Measurements from ENCODE around the gene ACTA2.

ACTA2 gene

GRCh38 chr10:88898727-88899126 is 53.8 kb downstream of the ACTA2 start:
- WGBS, 2 experiments: 94 to 95% methylated on average over 3 of the region's 3 CpGs

GRCh38 chr10:88896994-88897853 is 55.3 kb downstream of the ACTA2 start:
- H3K36me3 ChIP-seq (ENCODE audit: control insufficient read depth, insufficient read depth, low read length): no peaks in the 10 kb centered on the region
- H3K4me1 ChIP-seq (ENCODE audit: control insufficient read depth, insufficient read depth, low read length): peaks cover 6% of the 10 kb centered on the region
- no peaks in the 10 kb centered on the region for H3K27me3 ChIP-seq (ENCODE audit: control insufficient read depth, insufficient read depth, low read length, poor library complexity, severe bottlenecking)
- H3K27ac ChIP-seq (ENCODE audit: insufficient read depth, low read depth, low read length, poor library complexity, severe bottlenecking): no peak overlapping the region
- H3K4me3 ChIP-seq (ENCODE audit: insufficient read depth, low read depth, low read length): no peak overlapping the region
- 87 to 93% methylated on average over 7 of the region's 8 CpGs for WGBS, 2 experiments
- no peaks in the 10 kb centered on the region for H3K9me3 ChIP-seq (ENCODE audit: control insufficient read depth, low read length)

More at GRCh38 chr10:88898727-88899126, 53.8 kb downstream of the ACTA2 start:
- no peaks in the 10 kb centered on the region for H3K36me3 ChIP-seq (ENCODE audit: control insufficient read depth, insufficient read depth, low read length)
- peaks cover 6% of the 10 kb centered on the region for H3K4me1 ChIP-seq (ENCODE audit: control insufficient read depth, insufficient read depth, low read length)
- no peaks in the 10 kb centered on the region for H3K27me3 ChIP-seq (ENCODE audit: control insufficient read depth, insufficient read depth, low read length, poor library complexity, severe bottlenecking)
- no peak overlapping the region for H3K4me3 ChIP-seq (ENCODE audit: insufficient read depth, low read depth, low read length)
- H3K27ac ChIP-seq (ENCODE audit: insufficient read depth, low read depth, low read length, poor library complexity, severe bottlenecking): no peak overlapping the region
- H3K9me3 ChIP-seq (ENCODE audit: control insufficient read depth, low read length): no peaks in the 10 kb centered on the region

GRCh38 chr10:88896372-88896993 is 56.1 kb downstream of the ACTA2 start:
- Histone ChIP-seq H3K27me3 (ENCODE audit: control insufficient read depth, insufficient read depth, low read length, poor library complexity, severe bottlenecking) (no peaks in the 10 kb centered on the region), H3K9me3 (ENCODE audit: control insufficient read depth, low read length) (no peaks in the 10 kb centered on the region), H3K27ac (ENCODE audit: insufficient read depth, low read depth, low read length, poor library complexity, severe bottlenecking) (no peak overlapping the region), H3K4me1 (ENCODE audit: control insufficient read depth, insufficient read depth, low read length) (peaks cover 6% of the 10 kb centered on the region), H3K36me3 (ENCODE audit: control insufficient read depth, insufficient read depth, low read length) (no peaks in the 10 kb centered on the region), H3K4me3 (ENCODE audit: insufficient read depth, low read depth, low read length) (no peak overlapping the region)
- WGBS, 2 experiments: 90 to 95% methylated on average over 2 of the region's 4 CpGs

GRCh38 chr10:88895250-88895649 is 57.3 kb downstream of the ACTA2 start:
- 91 to 93% methylated on average over 1 of the region's 1 CpG for WGBS, 2 experiments
- Histone ChIP-seq H3K36me3 (ENCODE audit: control insufficient read depth, insufficient read depth, low read length) (no peaks in the 10 kb centered on the region), H3K4me1 (ENCODE audit: control insufficient read depth, insufficient read depth, low read length) (peaks cover 6% of the 10 kb centered on the region), H3K27ac (ENCODE audit: insufficient read depth, low read depth, low read length, poor library complexity, severe bottlenecking) (no peak overlapping the region), H3K27me3 (ENCODE audit: control insufficient read depth, insufficient read depth, low read length, poor library complexity, severe bottlenecking) (no peaks in the 10 kb centered on the region), H3K9me3 (ENCODE audit: control insufficient read depth, low read length) (no peaks in the 10 kb centered on the region), H3K4me3 (ENCODE audit: insufficient read depth, low read depth, low read length) (no peak overlapping the region)

- H3K4me3 ChIP-seq (ENCODE audit: insufficient read depth, low read depth, low read length): no peak overlapping the region
- peaks cover 6% of the 10 kb centered on the region for H3K4me1 ChIP-seq (ENCODE audit: control insufficient read depth, insufficient read depth, low read length)
- H3K9me3 ChIP-seq (ENCODE audit: control insufficient read depth, low read length): no peaks in the 10 kb centered on the region
- 93 to 97% methylated on average over 3 of the region's 3 CpGs for WGBS, 2 experiments
- H3K27ac ChIP-seq (ENCODE audit: insufficient read depth, low read depth, low read length, poor library complexity, severe bottlenecking): no peak overlapping the region
- H3K36me3 ChIP-seq (ENCODE audit: control insufficient read depth, insufficient read depth, low read length): no peaks in the 10 kb centered on the region
- H3K27me3 ChIP-seq (ENCODE audit: control insufficient read depth, insufficient read depth, low read length, poor library complexity, severe bottlenecking): no peaks in the 10 kb centered on the region
Observed at GRCh38 chr10:88893611-88894010, 59.0 kb downstream of the ACTA2 start.

- no peaks in the 10 kb centered on the region for H3K36me3 ChIP-seq (ENCODE audit: control insufficient read depth, insufficient read depth, low read length)
- H3K4me3 ChIP-seq (ENCODE audit: insufficient read depth, low read depth, low read length): no peak overlapping the region
- no peaks in the 10 kb centered on the region for H3K9me3 ChIP-seq (ENCODE audit: control insufficient read depth, low read length)
- no peaks in the 10 kb centered on the region for H3K27me3 ChIP-seq (ENCODE audit: control insufficient read depth, insufficient read depth, low read length, poor library complexity, severe bottlenecking)
- WGBS, 2 experiments: 71 to 82% methylated on average over 2 of the region's 2 CpGs
- no peak overlapping the region for H3K27ac ChIP-seq (ENCODE audit: insufficient read depth, low read depth, low read length, poor library complexity, severe bottlenecking)
- H3K4me1 ChIP-seq (ENCODE audit: control insufficient read depth, insufficient read depth, low read length): peaks cover 6% of the 10 kb centered on the region
Observed at GRCh38 chr10:88892222-88892967, 60.2 kb downstream of the ACTA2 start.

DNA sequence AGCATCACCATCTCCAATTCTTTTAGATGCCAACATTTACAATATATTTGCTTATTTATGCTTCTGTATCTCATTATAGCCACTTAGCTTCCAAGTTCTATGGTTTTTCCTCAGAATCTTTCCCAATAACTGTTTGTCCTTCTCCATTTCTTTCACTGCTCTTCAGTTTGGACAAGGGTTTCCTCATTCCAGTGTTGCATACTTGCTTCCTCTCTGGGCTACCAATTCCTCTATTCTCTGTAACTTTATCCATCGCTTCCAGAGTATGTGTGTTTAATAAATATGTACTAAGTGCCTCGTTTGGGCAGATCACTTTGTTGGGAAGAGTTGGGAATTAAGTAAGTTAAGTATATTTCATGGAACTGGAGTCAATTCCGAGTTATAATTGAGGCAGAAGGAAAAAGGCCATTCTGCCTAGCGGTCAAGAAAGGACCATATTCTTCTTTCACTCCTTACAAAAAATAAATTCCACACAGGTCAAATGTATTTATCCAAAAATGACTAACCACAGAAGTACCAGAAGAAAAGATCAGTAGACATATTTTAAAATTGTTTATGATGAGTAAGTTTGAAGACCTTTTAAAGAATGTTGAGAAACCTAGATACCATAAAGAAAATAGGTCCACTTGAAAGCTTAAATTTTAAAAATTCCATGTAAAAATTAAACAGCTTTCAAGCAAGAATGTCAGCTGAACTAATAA is 61.7 kb downstream of the ACTA2 start:
- H3K27me3 ChIP-seq (ENCODE audit: control insufficient read depth, insufficient read depth, low read length, poor library complexity, severe bottlenecking): no peaks in the 10 kb centered on the region

GRCh38 chr10:88889559-88890337 is 62.8 kb downstream of the ACTA2 start:
- Histone ChIP-seq H3K9me3 (ENCODE audit: control insufficient read depth, low read length) (no peaks in the 10 kb centered on the region), H3K4me3 (ENCODE audit: insufficient read depth, low read depth, low read length) (no peak overlapping the region), H3K4me1 (ENCODE audit: control insufficient read depth, insufficient read depth, low read length) (no peaks in the 10 kb centered on the region), H3K36me3 (ENCODE audit: control insufficient read depth, insufficient read depth, low read length) (no peaks in the 10 kb centered on the region), H3K27ac (ENCODE audit: insufficient read depth, low read depth, low read length, poor library complexity, severe bottlenecking) (no peak overlapping the region), H3K27me3 (ENCODE audit: control insufficient read depth, insufficient read depth, low read length, poor library complexity, severe bottlenecking) (no peaks in the 10 kb centered on the region)
- 97% methylated on average over 1 of the region's 1 CpG for WGBS, 2 experiments

More for the DNA sequence above, 61.7 kb downstream of the ACTA2 start:
- WGBS, 2 experiments: 91 to 93% methylated on average over 4 of the region's 4 CpGs
- Histone ChIP-seq H3K27ac (ENCODE audit: insufficient read depth, low read depth, low read length, poor library complexity, severe bottlenecking) (no peak overlapping the region), H3K4me1 (ENCODE audit: control insufficient read depth, insufficient read depth, low read length) (no peaks in the 10 kb centered on the region), H3K9me3 (ENCODE audit: control insufficient read depth, low read length) (no peaks in the 10 kb centered on the region), H3K4me3 (ENCODE audit: insufficient read depth, low read depth, low read length) (no peak overlapping the region), H3K36me3 (ENCODE audit: control insufficient read depth, insufficient read depth, low read length) (no peaks in the 10 kb centered on the region)

DNA sequence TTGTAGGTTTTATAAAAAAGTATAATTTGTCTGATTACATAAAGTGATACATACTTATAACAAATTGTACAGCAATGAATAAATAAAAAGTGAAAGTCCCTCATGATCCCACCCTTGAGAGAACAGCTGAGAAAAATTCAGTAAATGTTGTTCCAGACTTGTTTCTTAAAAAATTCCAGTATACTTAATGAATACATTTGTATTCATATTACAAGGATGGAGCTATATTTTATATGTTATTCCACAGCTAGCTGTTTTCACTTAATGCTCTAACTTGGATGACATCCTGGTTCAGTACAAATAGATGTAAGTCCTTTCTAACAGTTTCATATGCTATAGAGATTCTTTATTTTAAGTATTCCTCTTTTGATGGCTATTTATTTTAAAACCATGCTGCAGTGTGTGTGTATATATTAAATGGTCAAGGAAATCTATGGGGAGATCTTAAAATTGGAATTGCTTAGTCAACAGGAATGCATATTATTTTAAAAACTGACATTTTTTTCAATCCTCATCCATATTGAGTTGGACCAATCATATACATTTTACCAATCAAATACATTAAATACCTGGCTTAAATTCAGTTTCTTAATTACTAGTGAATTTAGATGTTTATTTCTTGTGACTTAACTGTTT is 63.6 kb downstream of the ACTA2 start:
- no peak overlapping the region for H3K4me3 ChIP-seq (ENCODE audit: insufficient read depth, low read depth, low read length)
- H3K36me3 ChIP-seq (ENCODE audit: control insufficient read depth, insufficient read depth, low read length): no peaks in the 10 kb centered on the region
- H3K27me3 ChIP-seq (ENCODE audit: control insufficient read depth, insufficient read depth, low read length, poor library complexity, severe bottlenecking): no peaks in the 10 kb centered on the region
- H3K9me3 ChIP-seq (ENCODE audit: control insufficient read depth, low read length): no peaks in the 10 kb centered on the region
- H3K4me1 ChIP-seq (ENCODE audit: control insufficient read depth, insufficient read depth, low read length): no peaks in the 10 kb centered on the region
- no peak overlapping the region for H3K27ac ChIP-seq (ENCODE audit: insufficient read depth, low read depth, low read length, poor library complexity, severe bottlenecking)
